Measurements from ENCODE around the gene KCNJ15. TPM values are rescaled to one million over a fixed set of nuclear protein-coding genes. Genes with fewer than 3 reads are reported as not detected.
A peak's percentile ranks its signal among the peaks of the same experiment; 100 is the strongest.

Gene KCNJ15
- total and polyA plus RNA-seq, 10 of the 15 experiments (the other 5 are each of a cell fraction or from before 2014, with no cell fraction given): 0.05 to 2.7 (median 0.33) TPM; not detected in 6

- peak; percentile 50 for TF ChIP-seq RAD21 (IDR thresholded peaks at IDR 0.05; ENCODE audit: insufficient read depth, low read depth, low read length)
- TF ChIP-seq TAF1 (IDR thresholded peaks at IDR 0.05; ENCODE audit: borderline replicate concordance, low read depth, low read length): no peak
- TF ChIP-seq JUND (IDR thresholded peaks at IDR 0.05; ENCODE audit: low read depth, low read length): no peak
- TF ChIP-seq ATF2 (IDR thresholded peaks at IDR 0.05; ENCODE audit: low read length): no peak
- TF ChIP-seq SMC3 (IDR thresholded peaks at IDR 0.05; ENCODE audit: borderline replicate concordance, low read length): peak; percentile 51; the same call in 1 of the 2 replicates
- TF ChIP-seq MYB (IDR thresholded peaks at IDR 0.05; ENCODE audit: borderline replicate concordance, low read depth, low read length): no peak
- no peak for TF ChIP-seq HDGF (IDR thresholded peaks at IDR 0.05)
Measured at GRCh38 chr21:38333301-38334272, 76.8 kb downstream of the KCNJ15 start (continued).

- 40% methylated on average over 8 of the region's 8 CpGs for WGBS (ENCODE audit: insufficient coverage, insufficient replicate concordance, low lambda C conversion rate, missing lambda C conversion rate)
- Histone ChIP-seq H3K9me3 (replicated peaks; ENCODE audit: control insufficient read depth, insufficient read depth, low read length) (no peaks in the 10 kb centered on the region; the same call in 2 of the 3 replicates), H3K9ac (ENCODE audit: control insufficient read depth, insufficient read depth, low read length) (no peak overlapping the region), H3K27ac (ENCODE audit: control insufficient read depth, insufficient read depth) (no peak overlapping the region), H3K36me3 (ENCODE audit: control insufficient read depth in 2 of 2, insufficient read depth in 2 of 2, low read length in 1 of 2) (no peaks in the 10 kb centered on the region), H3K27me3 (replicated peaks in 1 of 2; ENCODE audit: control insufficient read depth in 2 of 2, insufficient read depth in 2 of 2, low read length in 1 of 2) (no peaks in the 10 kb centered on the region), H3K79me2 (ENCODE audit: control insufficient read depth, insufficient read depth, low read length) (no peaks in the 10 kb centered on the region), H4K20me1 (ENCODE audit: control insufficient read depth, insufficient read depth) (no peaks in the 10 kb centered on the region), H3K4me2 (ENCODE audit: control insufficient read depth, insufficient read depth) (no peak overlapping the region), H2AFZ (ENCODE audit: control insufficient read depth, low read depth, low read length) (no peak overlapping the region), H3K4me1 (ENCODE audit: control insufficient read depth, insufficient read depth, low read length) (no peaks in the 10 kb centered on the region), H3K4me3 (no peak overlapping the region)
- intact Hi-C loops (cut with micrococcal nuclease; ENCODE audit: unreplicated experiment) (loop anchor here (1.0 kb wide), 1 partner anchor 116 kb away; no protein-coding TSS in a partner anchor), in situ Hi-C loops (cut with MboI) (no loop called here)
- FAIRE-seq (no peak), DNase-seq (ENCODE audit: low read depth, low spot score) (no peak), ATAC-seq (no peak)
- ChIA-PET SMC1A (ENCODE audit: uncharacterized antibody, unreplicated experiment) (interaction anchor here (0.7 to 2.0 kb wide), 3 partner anchors 15 to 166 kb away, joined by 3 to 8 read pairs (median 4); no protein-coding TSS in a partner anchor), RAD21 (ENCODE audit: unreplicated experiment) (interaction anchor here (1.0 to 2.3 kb wide), 2 partner anchors 99 to 116 kb away, joined by 6 to 16 read pairs; no protein-coding TSS in a partner anchor), CTCF (interaction anchor here (0.6 to 4.9 kb wide), 5 partner anchors 16 to 175 kb away, joined by 3 to 31 read pairs (median 5); no protein-coding TSS in a partner anchor), POLR2A (no interaction called here)
- no TSS peak for BruUV-seq (replicated peaks)
- no peak for TF ChIP-seq IKZF2 (IDR thresholded peaks at IDR 0.05)
- TF ChIP-seq EGR1 (IDR thresholded peaks at IDR 0.05; ENCODE audit: borderline replicate concordance in 1 of 2, low read depth in 2 of 2, low read length in 2 of 2): no peak
- TF ChIP-seq USF1 (IDR thresholded peaks at IDR 0.05; ENCODE audit: borderline replicate concordance, extremely low read length, insufficient read depth, low read depth, low read length): no peak
- no peak for TF ChIP-seq ZSCAN29 (IDR thresholded peaks at IDR 0.05)
- no peak for TF ChIP-seq PKNOX1 (IDR thresholded peaks at IDR 0.05)
- TF ChIP-seq IRF3 (IDR thresholded peaks at IDR 0.05): no peak
- TF ChIP-seq STAT1 (conservative IDR thresholded peaks at IDR 0.05): no peak
- TF ChIP-seq TARDBP (IDR thresholded peaks at IDR 0.05; ENCODE audit: borderline replicate concordance): no peak
Measured at GRCh38 chr21:38334866-38335265, 78.1 kb downstream of the KCNJ15 start.

Measured in GM12878 (cell line).